ENCODE measurements around the gene OGDH.
"Not testable (repeated sequence)": the region's sequence is repeated elsewhere in the genome, so short reads cannot be mapped to it uniquely, and the experiment has no call there.

OGDH gene

DNA sequence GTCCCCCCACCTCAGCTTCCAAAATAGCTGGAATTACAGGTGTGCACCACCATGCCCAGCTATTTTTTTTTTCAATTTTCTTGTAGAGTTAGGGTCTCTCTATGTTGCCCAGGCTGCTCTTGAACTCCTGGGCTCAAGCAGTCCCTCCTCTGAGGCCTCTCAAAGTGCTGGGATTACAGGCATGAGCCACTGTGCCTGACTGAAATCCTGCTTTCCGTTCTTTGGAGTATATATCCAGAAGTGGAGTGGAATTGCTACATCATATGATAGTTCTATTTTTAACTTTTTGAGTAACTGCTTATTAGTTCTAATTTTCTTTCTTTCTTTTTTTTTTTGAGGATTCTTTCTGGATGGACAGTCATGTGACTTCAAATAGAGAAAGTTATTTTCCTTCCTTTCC is 79.3 kb downstream of the OGDH start:
- no peaks in the 10 kb centered on the region for H3K27me3 Mint-ChIP-seq
- H3K4me1 Mint-ChIP-seq: peaks cover 9% of the 10 kb centered on the region
- no peaks in the 10 kb centered on the region for H3K9me3 Mint-ChIP-seq
- ATAC-seq: no peak
- H3K27ac Mint-ChIP-seq: no peak overlapping the region
- H3K36me3 Mint-ChIP-seq: peaks cover 67% of the 10 kb centered on the region
- H3K4me3 Mint-ChIP-seq: no peak overlapping the region

GRCh38 chr7:44689427-44689826 is 83.0 kb downstream of the OGDH start:
- no peaks in the 10 kb centered on the region for H3K9me3 Mint-ChIP-seq
- peaks cover 47% of the 10 kb centered on the region for H3K36me3 Mint-ChIP-seq
- H3K27me3 Mint-ChIP-seq: no peaks in the 10 kb centered on the region
- H3K4me3 Mint-ChIP-seq: no peak overlapping the region
- no peak overlapping the region for H3K27ac Mint-ChIP-seq
- no peak for ATAC-seq
- no peaks in the 10 kb centered on the region for H3K4me1 Mint-ChIP-seq

DNA sequence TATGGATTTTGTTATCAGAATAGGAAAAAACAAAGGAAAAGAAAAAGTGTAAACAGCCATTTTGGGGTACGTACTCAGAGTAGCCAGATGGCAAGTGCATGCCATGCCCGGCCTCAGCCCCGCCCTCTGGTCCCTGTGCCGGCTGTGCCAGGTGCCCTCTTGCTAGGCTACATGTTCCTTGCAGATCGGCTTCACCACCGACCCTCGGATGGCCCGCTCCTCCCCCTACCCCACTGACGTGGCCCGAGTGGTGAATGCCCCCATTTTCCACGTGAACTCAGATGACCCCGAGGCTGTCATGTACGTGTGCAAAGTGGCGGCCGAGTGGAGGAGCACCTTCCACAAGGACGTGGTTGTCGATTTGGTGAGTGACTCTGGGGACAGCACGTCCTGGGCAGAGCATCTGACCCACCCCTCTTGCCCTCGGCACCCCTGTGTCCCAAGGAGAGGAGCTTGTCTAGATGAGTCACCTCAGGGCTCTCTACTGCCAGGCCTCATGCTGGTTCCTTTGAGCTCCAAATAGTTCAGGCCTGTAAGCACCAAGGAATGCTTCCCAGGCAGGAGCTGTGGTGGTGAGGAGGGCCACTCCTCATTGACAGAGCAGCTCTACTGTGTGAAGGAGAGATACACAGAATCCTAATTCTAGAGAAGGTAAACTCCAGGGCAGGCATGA is 87.3 kb downstream of the OGDH start:
- Mint-ChIP-seq H3K9me3 (no peaks in the 10 kb centered on the region), H3K4me3 (no peak overlapping the region), H3K27ac (no peak overlapping the region), H3K36me3 (peaks cover 61% of the 10 kb centered on the region), H3K27me3 (no peaks in the 10 kb centered on the region), H3K4me1 (no peaks in the 10 kb centered on the region)
- no peak for ATAC-seq

DNA sequence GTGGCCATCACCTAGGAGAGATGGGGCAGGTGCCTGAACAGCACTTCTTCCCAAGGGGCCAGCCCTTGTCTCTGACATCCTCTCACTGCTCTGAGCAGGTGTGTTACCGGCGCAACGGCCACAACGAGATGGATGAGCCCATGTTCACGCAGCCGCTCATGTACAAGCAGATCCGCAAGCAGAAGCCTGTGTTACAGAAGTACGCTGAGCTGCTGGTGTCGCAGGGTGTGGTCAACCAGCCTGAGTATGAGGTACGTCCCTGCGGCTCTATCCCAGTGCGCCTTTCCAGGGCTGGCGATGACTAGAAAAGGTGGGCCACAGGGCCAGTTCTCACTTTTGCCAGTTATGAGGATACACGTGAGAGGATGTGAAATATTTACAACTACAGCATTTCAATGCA is 87.9 kb downstream of the OGDH start:
- Mint-ChIP-seq H3K27me3 (no peaks in the 10 kb centered on the region), H3K9me3 (no peaks in the 10 kb centered on the region), H3K4me1 (no peaks in the 10 kb centered on the region), H3K36me3 (peaks cover 64% of the 10 kb centered on the region), H3K27ac (no peak overlapping the region), H3K4me3 (no peak overlapping the region)
- ATAC-seq: no peak

DNA sequence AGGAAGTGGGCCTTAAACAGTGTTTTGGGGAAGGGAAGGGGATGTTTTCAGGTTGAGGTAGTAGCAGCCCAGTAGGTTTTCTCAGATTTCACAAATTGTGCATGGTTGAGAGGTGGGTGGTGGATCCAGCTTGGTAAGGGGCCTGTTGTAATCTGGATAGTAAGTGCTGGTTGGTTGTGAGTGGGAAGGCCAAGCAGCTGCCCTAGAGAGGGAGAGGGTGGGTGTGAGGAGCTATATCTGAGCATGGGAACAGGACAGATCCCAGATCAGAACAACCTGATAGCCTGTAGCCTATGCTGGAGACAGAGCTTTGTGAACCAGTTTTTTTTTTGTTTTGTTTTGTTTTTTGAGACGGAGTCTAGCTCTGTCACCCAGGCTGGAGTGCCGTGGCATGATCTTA is 88.3 kb downstream of the OGDH start:
- ATAC-seq: no peak
- Mint-ChIP-seq H3K27ac (no peak overlapping the region), H3K36me3 (peaks cover 64% of the 10 kb centered on the region), H3K4me3 (no peak overlapping the region), H3K9me3 (no peaks in the 10 kb centered on the region), H3K4me1 (no peaks in the 10 kb centered on the region), H3K27me3 (no peaks in the 10 kb centered on the region)

GRCh38 chr7:44695756-44696155 is 89.3 kb downstream of the OGDH start:
- peaks cover 69% of the 10 kb centered on the region for H3K36me3 Mint-ChIP-seq
- H3K27me3 Mint-ChIP-seq: no peaks in the 10 kb centered on the region
- no peak overlapping the region for H3K27ac Mint-ChIP-seq
- H3K4me1 Mint-ChIP-seq: no peaks in the 10 kb centered on the region
- H3K4me3 Mint-ChIP-seq: no peak overlapping the region
- no peak for ATAC-seq
- no peaks in the 10 kb centered on the region for H3K9me3 Mint-ChIP-seq

DNA sequence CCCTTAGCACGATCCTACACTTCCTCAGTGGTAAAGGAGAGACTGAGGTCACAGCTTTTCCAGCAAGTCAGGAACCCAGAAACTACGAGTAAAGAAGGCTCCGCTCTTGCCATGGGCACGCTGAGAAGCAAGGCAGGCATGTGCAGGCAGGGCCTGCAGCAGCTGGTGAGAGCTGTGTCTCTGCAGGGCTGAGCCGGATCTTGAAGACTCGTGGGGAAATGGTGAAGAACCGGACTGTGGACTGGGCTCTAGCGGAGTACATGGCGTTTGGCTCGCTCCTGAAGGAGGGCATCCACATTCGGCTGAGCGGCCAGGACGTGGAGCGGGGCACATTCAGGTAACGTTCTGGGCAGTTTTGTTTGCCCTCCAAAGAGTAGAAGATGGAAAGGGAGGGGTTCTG is 90.3 kb downstream of the OGDH start:
- H3K27me3 Mint-ChIP-seq: no peaks in the 10 kb centered on the region
- no peak overlapping the region for H3K4me3 Mint-ChIP-seq
- H3K4me1 Mint-ChIP-seq: no peaks in the 10 kb centered on the region
- no peak overlapping the region for H3K27ac Mint-ChIP-seq
- H3K9me3 Mint-ChIP-seq: no peaks in the 10 kb centered on the region
- ATAC-seq: no peak
- H3K36me3 Mint-ChIP-seq: peaks cover 79% of the 10 kb centered on the region

DNA sequence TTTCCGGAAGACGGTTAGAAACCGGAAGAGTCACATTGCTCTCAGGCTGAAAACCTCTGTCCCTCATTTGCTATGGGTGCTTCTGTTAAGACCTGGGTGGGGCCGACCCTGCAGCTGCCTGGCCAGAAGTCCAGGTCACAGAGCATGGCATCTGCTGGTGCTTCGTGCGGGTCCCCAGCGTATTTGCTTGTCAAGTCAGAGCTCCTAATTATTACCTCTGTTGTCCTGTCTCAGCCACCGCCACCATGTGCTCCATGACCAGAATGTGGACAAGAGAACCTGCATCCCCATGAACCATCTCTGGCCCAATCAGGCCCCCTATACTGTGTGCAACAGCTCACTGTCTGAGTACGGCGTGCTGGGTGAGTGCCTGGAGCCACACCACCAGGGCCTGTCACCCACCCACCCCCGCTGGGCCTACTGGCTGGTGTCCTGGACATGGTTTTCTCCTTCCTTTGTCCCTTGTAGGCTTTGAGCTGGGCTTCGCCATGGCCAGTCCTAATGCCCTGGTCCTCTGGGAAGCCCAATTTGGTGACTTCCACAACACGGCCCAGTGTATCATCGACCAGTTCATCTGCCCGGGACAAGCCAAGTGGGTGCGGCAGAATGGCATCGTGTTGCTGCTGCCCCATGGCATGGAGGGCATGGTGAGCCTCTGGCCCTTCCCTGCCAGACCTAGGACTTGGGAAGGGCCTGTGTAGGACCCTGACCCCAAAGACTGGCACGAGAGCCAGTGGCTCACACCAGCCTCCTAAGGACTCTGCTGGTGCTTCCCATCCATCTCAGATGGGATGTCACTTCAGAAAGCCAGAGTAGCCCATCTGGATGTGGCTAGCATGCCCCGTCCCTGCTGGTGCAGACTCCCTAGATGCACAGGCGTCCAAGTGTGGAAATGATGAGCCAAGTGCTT is 91.0 kb downstream of the OGDH start:
- H3K36me3 Mint-ChIP-seq: peaks cover 82% of the 10 kb centered on the region
- no peak for ATAC-seq
- H3K4me1 Mint-ChIP-seq: no peaks in the 10 kb centered on the region
- H3K27me3 Mint-ChIP-seq: no peaks in the 10 kb centered on the region
- no peaks in the 10 kb centered on the region for H3K9me3 Mint-ChIP-seq
- no peak overlapping the region for H3K27ac Mint-ChIP-seq
- H3K4me3 Mint-ChIP-seq: no peak overlapping the region

GRCh38 chr7:44698046-44698580 is 91.7 kb downstream of the OGDH start:
- H3K9me3 Mint-ChIP-seq: no peaks in the 10 kb centered on the region
- no peak for ATAC-seq
- H3K4me3 Mint-ChIP-seq: no peak overlapping the region
- no peak overlapping the region for H3K27ac Mint-ChIP-seq
- H3K4me1 Mint-ChIP-seq: no peaks in the 10 kb centered on the region
- peaks cover 82% of the 10 kb centered on the region for H3K36me3 Mint-ChIP-seq
- H3K27me3 Mint-ChIP-seq: no peaks in the 10 kb centered on the region

GRCh38 chr7:44699598-44699997 is 93.2 kb downstream of the OGDH start:
- not testable (repeated sequence) for H3K4me3 Mint-ChIP-seq, H3K27me3 Mint-ChIP-seq, ATAC-seq, H3K9me3 Mint-ChIP-seq, H3K4me1 Mint-ChIP-seq, H3K27ac Mint-ChIP-seq
- H3K36me3 Mint-ChIP-seq: peaks cover 84% of the 10 kb centered on the region

DNA sequence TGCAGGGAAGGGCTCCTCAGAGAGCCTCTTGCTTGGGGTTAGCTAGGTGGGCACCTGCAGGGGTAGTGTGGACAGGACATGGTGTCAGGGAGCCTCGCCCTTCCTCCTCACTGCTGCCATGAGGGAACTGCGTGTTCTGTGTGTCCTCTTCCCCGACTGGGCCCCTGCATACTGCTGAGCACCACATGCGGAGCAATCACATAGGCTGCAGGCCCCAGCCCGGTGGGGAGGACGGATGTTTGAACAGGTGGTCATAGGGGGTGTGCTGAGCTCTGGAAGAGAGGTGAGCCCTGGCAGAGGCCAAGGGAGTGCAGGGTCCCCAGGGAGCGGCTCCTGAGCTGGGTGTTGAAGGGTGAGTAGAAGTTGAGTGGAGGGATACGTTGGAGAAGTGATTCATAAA is 93.9 kb downstream of the OGDH start:
- no peaks in the 10 kb centered on the region for H3K27me3 Mint-ChIP-seq
- ATAC-seq: no peak
- peak overlapping the region; percentile 15 for H3K27ac Mint-ChIP-seq
- H3K4me1 Mint-ChIP-seq: no peaks in the 10 kb centered on the region
- H3K9me3 Mint-ChIP-seq: no peaks in the 10 kb centered on the region
- H3K4me3 Mint-ChIP-seq: no peak overlapping the region
- H3K36me3 Mint-ChIP-seq: peaks cover 84% of the 10 kb centered on the region

- H3K36me3 Mint-ChIP-seq: peaks cover 73% of the 10 kb centered on the region
- not testable (repeated sequence) for H3K4me1 Mint-ChIP-seq, H3K9me3 Mint-ChIP-seq, H3K27me3 Mint-ChIP-seq, ATAC-seq, H3K4me3 Mint-ChIP-seq, H3K27ac Mint-ChIP-seq
Observed at GRCh38 chr7:44703391-44703790, 97.0 kb downstream of the OGDH start.

DNA sequence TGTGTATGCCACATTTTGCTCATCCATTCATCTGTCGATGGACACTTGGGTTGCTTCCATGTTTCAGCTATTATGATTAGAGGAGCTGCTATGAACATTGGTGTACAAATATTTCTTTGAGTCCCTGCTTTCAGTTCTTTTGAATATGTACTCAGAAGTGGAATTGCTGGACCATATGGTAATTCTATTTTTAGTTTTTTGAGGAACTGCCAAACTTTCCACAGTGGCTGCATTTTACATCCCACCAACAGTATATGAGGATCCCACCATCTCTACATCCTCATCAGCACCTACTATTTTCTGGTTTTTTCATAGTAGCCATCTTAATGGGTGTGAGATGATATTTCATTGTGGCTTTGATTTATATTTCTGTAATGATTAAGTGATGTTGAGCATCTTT is 97.5 kb downstream of the OGDH start:
- Mint-ChIP-seq H3K4me3 (no peak overlapping the region), H3K36me3 (peaks cover 69% of the 10 kb centered on the region), H3K4me1 (no peaks in the 10 kb centered on the region), H3K9me3 (no peaks in the 10 kb centered on the region), H3K27ac (no peak overlapping the region), H3K27me3 (no peaks in the 10 kb centered on the region)
- no peak for ATAC-seq

GRCh38 chr7:44705434-44705833 is 99.0 kb downstream of the OGDH start:
- H3K4me1 Mint-ChIP-seq: no peaks in the 10 kb centered on the region
- peaks cover 68% of the 10 kb centered on the region for H3K36me3 Mint-ChIP-seq
- H3K9me3 Mint-ChIP-seq: no peaks in the 10 kb centered on the region
- H3K27ac Mint-ChIP-seq: no peak overlapping the region
- H3K4me3 Mint-ChIP-seq: no peak overlapping the region
- no peak for ATAC-seq
- H3K27me3 Mint-ChIP-seq: no peaks in the 10 kb centered on the region

- no peaks in the 10 kb centered on the region for H3K9me3 Mint-ChIP-seq
- no peak for ATAC-seq
- no peak overlapping the region for H3K27ac Mint-ChIP-seq
- H3K36me3 Mint-ChIP-seq: peaks cover 53% of the 10 kb centered on the region
- peaks cover 3% of the 10 kb centered on the region for H3K4me1 Mint-ChIP-seq
- H3K27me3 Mint-ChIP-seq: no peaks in the 10 kb centered on the region
- H3K4me3 Mint-ChIP-seq: no peak overlapping the region
Observed at GRCh38 chr7:44706788-44707557, 100.5 kb downstream of the OGDH start.

Data from stimulated activated memory B cell treated with anti-CD40 and anti-IgM and Interleukin-4, amounts not matched to agents 10 μg/mL and 1 μg/mL and 100 μg/mL, for 72 hours (primary cell).